WTC11 (cell line): ENCODE results near the gene ATP5MC2. TPM values are rescaled to one million over a fixed set of nuclear protein-coding genes. Genes with fewer than 3 reads are reported as not detected.

Source experiments
- ATAC-seq: fragments of 200-7000 bp; cut with Tn5 transposase; 2 replicates; pipeline ENCODE4 v1.10.0; 2021; ENCODE audit warnings: mild to moderate bottlenecking, moderate library complexity
- CTCF ChIA-PET: fragments of 300-600 bp; sonication (Branson Sonifier 250); formaldehyde crosslinking; loops from one replicate; lab custom pipeline; 2021; ENCODE audit warnings: antibody characterized with exemption; lab: Charles Lee
- POLR2A ChIA-PET: fragments of 350-600 bp; sonication (Branson Sonifier 250); formaldehyde crosslinking; loops from one replicate; lab custom pipeline; 2021; ENCODE audit warnings: antibody characterized with exemption; lab: Charles Lee
- DNase-seq: peaks from one replicate; pipeline ENCODE4 v3.0.0; 2021; ENCODE audit warnings: low spot score
- H3K27ac Mint-ChIP-seq: 2 replicates; pipeline ENCODE4 v1.8.0; 2021; ENCODE audit warnings: mixed read lengths
- H3K27me3 Mint-ChIP-seq: 2 replicates; pipeline ENCODE4 v1.8.0; 2021; ENCODE audit warnings: low read depth, mild to moderate bottlenecking, moderate library complexity, mixed read lengths
- H3K36me3 Mint-ChIP-seq: 2 replicates; pipeline ENCODE4 v1.8.0; 2021; ENCODE audit warnings: mixed read lengths
- H3K4me1 Mint-ChIP-seq: 2 replicates; pipeline ENCODE4 v1.8.0; 2022; ENCODE audit warnings: mixed read lengths
- H3K4me3 Mint-ChIP-seq: 2 replicates; pipeline ENCODE4 v1.8.0; 2021; ENCODE audit warnings: mild to moderate bottlenecking, moderate library complexity, mixed read lengths
- H3K9me3 Mint-ChIP-seq: 2 replicates; pipeline ENCODE4 v1.8.0; 2021; ENCODE audit warnings: mixed read lengths
- AFF4 ChIP-seq: sonication (generic); formaldehyde crosslinking; IDR thresholded peaks from 2 replicates; pipeline ENCODE4 v1.8.1; 2023; ENCODE audit warnings: mild to moderate bottlenecking, missing genetic modification reagents, borderline replicate concordance
- ATF2 ChIP-seq: sonication (generic); formaldehyde crosslinking; IDR thresholded peaks from 2 replicates; pipeline ENCODE4 v1.8.1; 2022; ENCODE audit warnings: low read depth, missing genetic modification reagents, borderline replicate concordance
- ATF3 ChIP-seq: sonication (generic); formaldehyde crosslinking; conservative IDR thresholded peaks from 2 replicates; pipeline ENCODE4 v1.8.1; 2022; ENCODE audit warnings: mild to moderate bottlenecking, missing genetic modification reagents
- ATF6 ChIP-seq: sonication (generic); formaldehyde crosslinking; IDR thresholded peaks from 2 replicates; pipeline ENCODE4 v1.8.1; 2023; ENCODE audit warnings: mild to moderate bottlenecking, missing genetic modification reagents
- MLX ChIP-seq: sonication (generic); formaldehyde crosslinking; IDR thresholded peaks from 2 replicates; pipeline ENCODE4 v1.8.1; 2023; ENCODE audit warnings: mild to moderate bottlenecking, missing genetic modification reagents, moderate library complexity
- MXD4 ChIP-seq: fragments of 250-450 bp; sonication (Bioruptor Pico); IDR thresholded peaks from 2 replicates; pipeline ENCODE4 v1.8.0; 2021; ENCODE audit warnings: mild to moderate bottlenecking, moderate library complexity, borderline replicate concordance
- MYBL2 ChIP-seq: sonication (generic); formaldehyde crosslinking; IDR thresholded peaks from 2 replicates; pipeline ENCODE4 v1.8.1; 2023; ENCODE audit warnings: mild to moderate bottlenecking, moderate library complexity, missing genetic modification reagents
- SOX15 ChIP-seq: fragments of 250-450 bp; sonication (Bioruptor Pico); IDR thresholded peaks from 2 replicates; pipeline ENCODE4 v1.9.0; 2021; ENCODE audit warnings: mild to moderate bottlenecking
- TCF7 ChIP-seq: sonication (generic); formaldehyde crosslinking; IDR thresholded peaks from 2 replicates; pipeline ENCODE4 v1.8.0; 2022; ENCODE audit warnings: mild to moderate bottlenecking, low read depth, missing genetic modification reagents, moderate library complexity
- ZBTB21 ChIP-seq: sonication (generic); formaldehyde crosslinking; IDR thresholded peaks from 2 replicates; pipeline ENCODE4 v1.8.1; 2023; ENCODE audit warnings: mild to moderate bottlenecking, missing genetic modification reagents, borderline replicate concordance
- ZBTB43 ChIP-seq: sonication (generic); formaldehyde crosslinking; IDR thresholded peaks from 2 replicates; pipeline ENCODE4 v1.8.1; 2023; ENCODE audit warnings: mild to moderate bottlenecking, missing genetic modification reagents
- ZNF396 ChIP-seq: fragments of 250-450 bp; sonication (Bioruptor Pico); IDR thresholded peaks from 2 replicates; pipeline ENCODE4 v1.8.0; 2021; ENCODE audit warnings: mild to moderate bottlenecking, moderate library complexity, borderline replicate concordance
- ZNF512 ChIP-seq: sonication (generic); formaldehyde crosslinking; IDR thresholded peaks from 2 replicates; pipeline ENCODE4 v1.8.1; 2022; ENCODE audit warnings: missing genetic modification reagents, borderline replicate concordance
- total RNA-seq: library from RNA; stranded (reverse); gene quantifications from 3 replicates; pipeline ENCODE4 v1.2.3, GENCODE V29; 2021

ATP5MC2 gene
- total RNA-seq, 1 experiment from 2014 or later: 411 TPM

- Mint-ChIP-seq H3K36me3 (peaks cover 20% of the 10 kb centered on the region), H3K4me3 (peak overlapping the region; percentile 95)
- TF ChIP-seq AFF4 (no peak), MLX (CRISPR knock-in tag) (no peak), ATF2 (CRISPR knock-in tag) (no peak), ZNF396 (no peak), SOX15 (no peak), ZBTB43 (CRISPR knock-in tag) (no peak), TCF7 (CRISPR knock-in tag) (no peak), ATF3 (no peak), MXD4 (CRISPR knock-in tag) (no peak), ATF6 (CRISPR knock-in tag) (no peak)
- TF ChIP-seq, all 79 proteins: peak for 0
- peaks cover 3% of the 10 kb centered on the region; the same call in 1 of the 2 replicates for H3K9me3 Mint-ChIP-seq
- no peak for DNase-seq
- H3K4me1 Mint-ChIP-seq: peaks cover 42% of the 10 kb centered on the region
- peak overlapping the region; percentile 78 for H3K27ac Mint-ChIP-seq
- ChIA-PET POLR2A (interaction anchor here (0.9 to 1.5 kb wide), 3 partner anchors 18 to 464 kb away, joined by 4 read pairs; no protein-coding TSS in a partner anchor), CTCF (interaction anchor here (1.1 to 5.8 kb wide), 6 partner anchors 17 to 135 kb away, joined by 5 to 92 read pairs (median 16); no protein-coding TSS in a partner anchor)
- no peak for ATAC-seq
- no peaks in the 10 kb centered on the region; the same call in 1 of the 2 replicates for H3K27me3 Mint-ChIP-seq
Observed at GRCh38 chr12:53677800-53678148, 1.9 kb upstream of the ATP5MC2 start.

GRCh38 chr12:53677016-53677799 is 1.3 kb upstream of the ATP5MC2 start:
- no peaks in the 10 kb centered on the region; the same call in 1 of the 2 replicates for H3K27me3 Mint-ChIP-seq
- no peak for TF ChIP-seq ZBTB21
- 0 out of 2 replicates have a peak, but pooled peaks have one; percentile 42 for TF ChIP-seq MYBL2 (CRISPR knock-in tag)
- no peak for TF ChIP-seq ZNF512 (CRISPR knock-in tag)
- TF ChIP-seq, all 79 proteins: peak for 1
- CTCF ChIA-PET: interaction anchor here (0.7 to 5.8 kb wide), 15 partner anchors 14 to 292 kb away, joined by 3 to 92 read pairs (median 6); no protein-coding TSS in a partner anchor
- H3K4me3 Mint-ChIP-seq: peak overlapping the region; percentile 95
- H3K9me3 Mint-ChIP-seq: peaks cover 3% of the 10 kb centered on the region; the same call in 1 of the 2 replicates
- H3K36me3 Mint-ChIP-seq: peaks cover 25% of the 10 kb centered on the region
- ATAC-seq (no peak), DNase-seq (peak; percentile 31)
- H3K4me1 Mint-ChIP-seq: peaks cover 42% of the 10 kb centered on the region
- POLR2A ChIA-PET: interaction anchor here (0.9 to 1.5 kb wide), 3 partner anchors 18 to 463 kb away, joined by 4 read pairs; no protein-coding TSS in a partner anchor
- peak overlapping the region; percentile 79 for H3K27ac Mint-ChIP-seq
